Non-pigmented ciliary epithelial cell (primary cell): ENCODE results near the gene IMPG1.

ENCODE experiments used
- DNase-seq: peaks from one replicate; pipeline ENCODE4 v3.0.0-alpha.2; 2010; ENCODE audit warnings: low read depth

The IMPG1 gene

DNA sequence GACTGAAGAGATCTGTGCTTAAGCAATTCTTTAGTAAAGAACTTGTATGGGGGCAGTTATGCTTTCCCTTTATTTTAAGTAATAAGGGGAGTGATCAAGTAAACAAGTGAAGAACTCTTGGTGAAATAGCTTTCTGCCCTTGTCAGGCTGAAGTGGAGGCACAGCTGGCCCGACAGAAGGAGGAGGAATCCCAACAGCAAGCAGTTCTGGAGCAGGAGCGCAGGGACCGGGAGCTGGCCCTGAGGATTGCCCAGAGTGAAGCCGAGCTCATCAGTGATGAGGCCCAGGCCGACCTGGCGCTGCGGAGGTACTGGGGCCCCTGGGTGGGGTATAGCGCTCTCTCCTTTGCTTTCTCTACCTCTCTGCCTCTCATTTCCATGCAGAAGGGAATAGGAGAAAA lies 180.1 kb downstream of the IMPG1 start:
- DNase-seq, result no peak

DNA sequence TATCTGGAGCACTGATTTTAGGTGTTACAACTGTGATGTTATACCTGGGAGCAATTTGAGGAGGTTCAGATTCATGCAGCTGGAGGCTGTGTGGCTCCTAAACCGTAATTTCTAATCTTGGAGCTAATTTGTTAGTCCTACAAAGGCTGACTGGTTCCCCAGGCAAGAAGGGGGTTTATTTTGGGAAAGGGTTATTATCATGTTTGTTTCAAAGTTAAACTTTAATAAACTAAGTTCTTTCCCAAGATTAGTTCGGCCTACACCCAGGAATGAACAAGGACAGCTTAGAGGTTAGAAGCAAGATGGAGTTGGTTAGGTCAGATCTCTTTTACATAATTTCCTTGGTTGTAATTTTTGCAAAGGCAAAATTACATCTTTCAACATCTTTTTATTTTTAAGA lies 187.6 kb downstream of the IMPG1 start:
- no peak for DNase-seq

DNA sequence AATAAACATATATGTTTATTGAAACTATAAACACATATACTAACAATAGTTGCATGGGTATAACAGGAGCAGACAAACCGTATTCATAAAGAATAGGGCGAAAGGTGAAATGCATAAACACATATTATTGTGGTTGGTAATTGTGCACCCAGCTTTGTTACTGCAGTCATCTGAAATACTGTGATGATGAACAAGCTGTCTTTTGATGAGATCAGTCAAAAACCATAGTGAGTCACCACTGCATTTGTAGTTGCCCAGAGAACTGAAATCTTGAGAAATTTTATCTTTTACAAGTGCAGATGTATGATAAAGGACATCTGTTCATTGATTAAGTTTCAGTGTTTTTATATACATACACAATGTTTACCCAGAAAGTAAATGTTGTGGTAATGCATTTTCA lies 189.7 kb downstream of the IMPG1 start:
- peak; percentile 55 for DNase-seq

DNA sequence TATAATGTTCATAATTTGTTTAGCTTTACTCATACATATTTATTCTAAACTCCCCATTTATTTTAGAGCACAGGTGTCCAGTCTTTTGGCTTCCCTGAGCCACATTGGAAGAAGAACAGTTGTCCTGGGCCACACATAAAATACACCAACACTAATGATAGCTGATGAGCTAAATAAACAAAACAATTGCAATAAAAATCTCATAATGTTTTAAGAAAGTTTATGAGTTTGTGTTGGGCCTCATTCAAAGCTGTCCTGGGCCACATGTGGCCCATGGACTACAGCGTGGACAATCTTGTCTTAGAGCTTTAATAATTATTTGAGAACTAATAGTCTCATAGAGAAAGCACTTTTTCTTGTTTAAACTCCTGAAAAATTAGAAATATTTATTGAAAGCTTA lies 192.2 kb downstream of the IMPG1 start:
- DNase-seq, result no peak

DNA sequence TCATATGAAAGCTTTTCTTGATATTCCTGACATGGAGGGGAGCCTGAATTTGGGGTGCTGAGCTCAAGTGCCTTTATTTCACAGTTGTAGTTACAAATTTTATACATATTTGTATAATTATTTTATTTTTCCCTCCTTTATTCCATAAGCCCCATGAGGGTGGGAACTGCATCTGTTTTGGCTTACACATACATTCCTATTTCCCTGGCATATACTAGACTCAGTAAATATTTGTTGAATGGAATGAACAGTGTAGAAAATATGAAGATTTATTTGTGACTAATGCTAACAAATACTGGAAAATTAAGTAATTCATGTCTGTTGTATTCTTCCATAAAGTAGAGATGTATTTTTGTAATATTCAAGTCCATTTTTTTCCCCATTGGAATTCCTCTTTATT lies 196.3 kb downstream of the IMPG1 start:
- no peak for DNase-seq

DNA sequence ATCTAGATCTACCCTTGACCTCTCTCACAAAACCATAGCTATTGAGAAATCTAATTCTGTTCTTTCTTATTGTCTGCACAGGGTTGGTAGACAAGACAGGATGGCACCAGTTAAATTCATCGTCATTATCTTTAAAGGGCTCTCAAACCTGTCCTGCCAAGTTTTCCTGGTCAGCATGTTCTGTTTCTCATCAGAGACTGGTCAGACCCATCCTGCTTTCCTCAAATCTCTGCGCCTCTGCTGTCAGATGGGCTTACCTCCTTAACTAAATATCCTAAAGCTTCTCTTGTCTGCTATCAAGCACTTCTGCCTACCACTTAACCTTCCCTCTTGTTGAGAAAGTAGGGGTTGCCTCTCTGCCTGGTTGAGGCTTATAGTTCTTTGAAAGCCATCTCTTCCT lies 198.2 kb downstream of the IMPG1 start:
- no peak for DNase-seq
